Sigmoid colon (tissue), 3 donors: ENCODE results near the gene PPP1R12B.

Experiments used
- CTCF ChIP-seq, 4 experiments: fragments of 450-650 bp in 3 of 4; fragments of 200-600 bp in 1 of 4; IDR thresholded peaks; one replicate each; pipeline ENCODE4 v1.5.1; 2016 to 2019; ENCODE audit warnings: antibody characterized with exemption in 4 of 4, mild to moderate bottlenecking in 3 of 4, moderate library complexity in 2 of 4
- POLR2A ChIP-seq, 2 donors: fragments of 450-650 bp; IDR thresholded peaks; one replicate each; pipeline ENCODE4 v1.6.1; 2016; ENCODE audit warnings: antibody characterized with exemption in 2 of 2, mild to moderate bottlenecking in 2 of 2, moderate library complexity in 2 of 2

DNA sequence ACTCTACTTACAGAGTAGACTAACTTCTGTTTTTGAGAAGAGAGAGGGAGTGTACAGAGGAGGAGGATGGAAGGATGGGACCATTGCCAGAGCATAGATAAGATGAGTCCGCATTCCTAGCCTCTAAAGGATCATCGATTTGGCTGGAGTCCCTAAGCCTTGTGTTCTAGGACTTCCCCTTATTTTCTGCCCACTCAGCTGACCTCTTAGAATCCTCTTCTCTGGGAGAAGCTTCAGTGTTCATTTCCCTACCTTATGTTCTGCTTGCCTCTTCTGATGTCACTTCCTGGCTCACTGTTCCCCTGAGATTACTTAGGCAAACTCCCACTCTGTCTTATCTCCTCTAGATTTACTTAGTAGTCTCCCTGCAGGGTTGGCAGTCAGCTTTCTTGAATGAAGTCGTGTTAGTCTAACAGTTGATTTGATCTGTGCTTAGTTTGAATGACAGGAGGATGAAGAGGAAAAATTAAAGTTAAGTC lies 205.1 kb downstream of the PPP1R12B start:
- TF ChIP-seq CTCF (IDR thresholded peaks at IDR 0.05) (no peak), POLR2A (IDR thresholded peaks at IDR 0.05) (no peak)
